NB4 (cell line): ENCODE measurements around the gene CDH23.

ENCODE experiments used
- CTCF ChIP-seq: IDR thresholded peaks from one replicate; pipeline ENCODE4 v1.5.1; 2012; ENCODE audit warnings: low read depth, low read length
- MYC ChIP-seq: IDR thresholded peaks from 2 replicates; pipeline ENCODE4 v1.6.1; 2011; ENCODE audit warnings: low read depth, low read length
- POLR2A ChIP-seq: IDR thresholded peaks from 2 replicates; pipeline ENCODE4 v1.6.1; 2011; ENCODE audit warnings: mild to moderate bottlenecking; ENCODE audit not compliant: insufficient read length; ENCODE audit errors: extremely low read depth
- TF ChIP-seq, protein P1 (sequence below): IDR thresholded peaks from 2 replicates; pipeline ENCODE4 v1.6.1; 2011; ENCODE audit warnings: low read depth, low read length

DNA sequence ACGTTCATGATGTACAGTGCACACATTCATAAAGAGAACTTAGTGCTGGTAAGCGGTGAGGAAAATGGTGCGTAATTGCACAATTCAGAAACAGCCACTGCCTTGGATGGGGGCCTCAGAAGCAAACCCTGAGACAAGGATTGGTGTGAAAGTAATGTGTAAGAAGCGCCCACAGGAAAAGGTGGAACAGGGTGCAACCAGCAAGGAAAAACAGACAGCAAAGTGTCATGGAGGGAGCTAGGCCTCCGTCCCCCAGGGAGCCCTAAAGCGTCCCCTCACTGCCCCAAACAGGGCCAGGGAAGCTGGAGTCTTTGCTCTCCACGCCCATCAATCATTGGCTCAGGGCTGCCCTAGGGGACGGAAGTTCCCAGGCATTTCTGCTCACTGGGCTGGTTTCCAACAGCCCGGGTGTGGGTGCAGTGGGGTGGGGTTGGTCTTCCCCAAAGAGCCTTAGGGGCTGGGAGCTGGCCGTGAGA is 332.5 kb downstream of the CDH23 start:
- TF ChIP-seq CTCF, result no peak
- TF ChIP-seq POLR2A, result peak; percentile 23
- TF ChIP-seq MYC, result no peak
- TF ChIP-seq, protein P1, sequence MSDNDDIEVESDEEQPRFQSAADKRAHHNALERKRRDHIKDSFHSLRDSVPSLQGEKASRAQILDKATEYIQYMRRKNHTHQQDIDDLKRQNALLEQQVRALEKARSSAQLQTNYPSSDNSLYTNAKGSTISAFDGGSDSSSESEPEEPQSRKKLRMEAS, result peak; percentile 63; the same call in 1 of the 2 replicates
